RCC 7860 (cell line): Measurements from ENCODE around the gene ANKRD61.
"Not testable (repeated sequence)": the region's sequence is repeated elsewhere in the genome, so short reads cannot be mapped to it uniquely, and the experiment has no call there.

Experiments
- DNase-seq: peaks from one replicate; pipeline ENCODE4 v3.0.0-alpha.2; 2015; ENCODE audit warnings: low spot score
- FAIRE-seq: peaks from 2 replicates; lab custom pipeline; 2012; peaks lifted over from hg19 to GRCh38; lab: Jason Lieb, UNC

Gene ANKRD61

DNA sequence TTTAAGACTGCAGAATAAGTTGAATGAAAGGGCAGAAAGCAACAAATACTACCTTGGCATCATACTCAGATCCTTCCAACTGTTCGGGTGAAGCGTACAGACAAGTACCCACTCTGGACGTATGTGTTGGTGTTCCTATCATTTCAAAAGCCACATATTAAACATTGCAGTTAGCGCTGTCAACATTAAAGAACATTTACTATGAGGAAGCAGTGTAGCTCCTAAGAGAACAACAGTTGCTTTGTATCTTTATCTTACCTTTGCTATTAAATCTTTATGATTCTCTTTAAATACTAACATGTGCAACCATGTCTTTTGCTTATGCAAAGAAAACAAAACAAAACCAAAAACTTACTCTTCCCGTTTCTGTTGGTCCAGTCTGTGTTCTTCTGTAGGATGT lies 2.6 kb upstream of the ANKRD61 start:
- FAIRE-seq, result no peak
- no peak for DNase-seq

DNA sequence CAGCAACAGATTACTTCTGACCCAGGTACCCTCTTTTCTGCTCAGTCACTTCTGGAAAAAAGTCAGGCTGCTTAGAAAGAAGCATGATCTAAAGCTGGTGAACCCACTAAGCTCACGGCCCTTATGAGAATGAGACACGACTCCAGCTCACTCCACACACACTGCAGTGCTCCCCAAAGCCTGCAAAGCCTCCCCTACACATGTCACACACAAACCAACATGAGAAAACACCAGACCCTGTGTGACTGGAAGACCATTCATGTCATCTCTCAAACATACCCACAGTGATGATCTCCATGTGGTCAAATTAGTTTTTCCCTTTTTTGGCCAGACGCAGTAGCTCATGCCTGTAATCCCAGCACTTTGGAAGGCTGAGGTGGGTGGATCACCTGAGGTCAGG lies 391 bp downstream of the ANKRD61 start:
- FAIRE-seq (no peak), DNase-seq (no peak)

DNA sequence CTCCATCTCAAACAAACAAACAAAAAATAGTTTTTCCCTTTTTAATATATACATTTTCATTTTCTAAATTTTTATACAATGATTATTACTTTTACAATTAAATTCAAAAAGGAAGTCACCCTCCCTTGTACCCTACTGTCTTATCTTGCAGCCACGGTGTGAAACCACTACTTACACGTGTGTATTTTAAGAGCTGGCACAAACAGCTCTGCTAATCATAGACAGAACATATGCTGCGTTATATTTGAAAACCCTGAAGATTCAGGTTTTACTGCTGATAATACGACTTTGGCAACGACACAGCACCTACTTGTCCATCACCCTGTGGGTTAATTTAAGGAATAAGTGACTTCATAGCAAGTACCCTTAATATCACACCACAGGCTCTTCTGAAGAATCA lies 991 bp downstream of the ANKRD61 start:
- FAIRE-seq (no peak), DNase-seq (no peak)

DNA sequence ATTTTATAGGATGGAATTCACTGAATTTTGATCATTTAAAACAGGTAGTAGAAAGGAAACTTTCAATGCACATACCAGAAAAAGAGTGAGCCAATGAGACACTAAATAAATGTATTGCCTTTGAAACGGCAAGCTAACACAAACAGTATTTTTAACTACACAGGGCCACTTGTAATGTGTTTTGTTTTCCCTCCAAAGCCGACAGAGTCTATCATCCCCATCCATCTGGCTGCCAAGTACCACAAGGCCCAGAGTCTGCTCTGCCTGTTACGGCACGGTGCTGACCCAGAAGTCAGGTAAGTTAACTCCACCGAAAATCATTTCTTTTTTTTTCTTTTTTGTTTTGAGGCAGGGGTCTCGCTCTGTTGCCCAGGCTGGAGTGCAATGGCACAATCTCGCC lies 1.5 kb downstream of the ANKRD61 start:
- no peak for FAIRE-seq

DNA sequence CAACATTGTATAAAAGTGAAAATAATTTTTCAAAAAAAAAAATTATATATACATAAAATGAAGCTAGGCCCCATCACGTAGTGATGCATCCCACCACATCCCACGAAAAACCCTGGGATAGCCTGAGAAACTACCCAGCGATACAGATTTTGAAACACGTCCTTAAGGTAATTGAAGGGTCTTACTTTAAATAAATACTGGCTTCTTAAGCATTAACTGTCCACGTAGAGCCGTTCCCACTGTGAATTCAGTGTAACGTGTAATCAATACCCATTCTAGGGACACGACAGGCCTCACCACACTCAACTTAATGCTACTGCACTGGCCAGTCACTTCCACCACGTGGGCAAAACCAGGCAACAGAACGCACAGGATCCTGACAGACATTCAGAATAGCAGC lies 4.0 kb downstream of the ANKRD61 start:
- no peak for DNase-seq
- no peak for FAIRE-seq

More for the DNA sequence above, 1.5 kb downstream of the ANKRD61 start:
- no peak for DNase-seq

DNA sequence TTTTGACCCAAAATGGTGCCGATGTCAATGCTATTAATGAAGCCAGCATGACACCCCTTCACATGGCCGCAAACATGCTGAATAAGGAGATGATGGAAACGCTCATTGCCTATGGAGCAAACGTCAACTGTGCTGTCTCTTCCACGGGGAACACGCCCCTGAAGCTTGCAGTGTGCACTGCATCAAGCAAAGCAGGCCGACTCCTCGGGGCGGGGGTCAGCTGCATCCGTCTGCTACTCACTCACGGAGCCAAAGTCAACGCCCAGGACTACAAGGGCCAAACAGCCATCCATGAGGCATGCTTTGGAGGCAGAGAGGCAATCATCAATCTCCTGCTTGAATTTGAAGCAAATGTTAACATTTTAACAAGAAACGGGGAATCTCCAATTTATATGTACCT lies 4.5 kb downstream of the ANKRD61 start:
- FAIRE-seq, result no peak
- DNase-seq, result no peak

DNA sequence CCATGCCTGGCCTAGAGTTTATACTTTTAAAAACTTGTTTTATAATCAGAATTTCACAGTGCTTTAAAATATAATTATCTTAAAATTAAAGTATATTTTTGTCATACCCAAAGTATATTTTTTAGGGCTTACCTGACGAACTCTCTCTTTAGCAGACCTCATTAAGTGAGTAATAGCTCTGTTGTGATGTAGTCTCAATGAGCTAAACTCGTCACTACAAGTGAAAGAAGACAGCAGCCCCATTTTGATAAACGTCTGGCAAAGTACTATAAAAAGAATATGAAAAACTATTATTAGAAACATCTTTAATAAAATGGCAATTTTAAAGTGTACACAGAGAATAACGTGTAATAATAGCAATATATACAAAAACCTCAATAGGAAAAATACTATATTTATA lies 18.6 kb downstream of the ANKRD61 start:
- no peak for DNase-seq
- FAIRE-seq, result no peak

DNA sequence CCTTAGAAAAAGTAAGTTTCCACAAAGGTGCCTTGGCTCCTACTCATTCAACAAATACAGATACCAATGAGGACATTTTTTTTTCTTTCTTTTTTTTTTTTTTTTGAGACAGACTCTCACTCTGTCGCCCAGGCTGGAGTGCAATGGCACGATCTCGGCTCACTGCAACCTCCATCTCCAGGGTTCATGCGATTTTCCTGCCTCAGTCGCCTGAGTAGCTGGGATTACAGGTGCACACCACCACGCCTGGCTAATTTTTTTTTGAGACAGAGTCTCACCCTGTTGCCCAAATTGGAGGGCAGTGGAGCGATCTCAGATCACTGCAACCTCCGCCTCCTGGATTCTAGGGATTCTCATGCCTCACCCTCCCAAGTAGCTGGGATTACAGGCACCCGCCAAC lies 20.0 kb downstream of the ANKRD61 start:
- FAIRE-seq, DNase-seq: not testable (repeated sequence)

DNA sequence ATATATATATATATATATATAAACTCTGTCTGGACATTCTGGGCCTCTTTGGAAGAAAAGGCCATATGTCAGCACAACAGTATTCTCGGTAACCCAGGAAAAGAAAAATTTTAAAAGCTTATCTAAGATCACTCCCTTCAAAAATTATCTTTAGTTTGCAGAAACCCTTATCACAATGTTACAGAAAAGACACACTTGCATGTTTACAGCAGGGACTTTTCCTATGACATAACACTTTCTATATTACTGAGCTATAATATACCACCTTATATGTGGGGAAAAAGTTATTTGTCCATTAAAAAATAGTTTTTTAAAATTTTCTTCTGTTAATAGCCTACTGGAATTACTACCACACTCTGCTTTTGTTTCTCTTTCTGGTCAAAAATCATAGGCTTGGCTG lies 25.4 kb downstream of the ANKRD61 start:
- FAIRE-seq (no peak), DNase-seq (no peak)

DNA sequence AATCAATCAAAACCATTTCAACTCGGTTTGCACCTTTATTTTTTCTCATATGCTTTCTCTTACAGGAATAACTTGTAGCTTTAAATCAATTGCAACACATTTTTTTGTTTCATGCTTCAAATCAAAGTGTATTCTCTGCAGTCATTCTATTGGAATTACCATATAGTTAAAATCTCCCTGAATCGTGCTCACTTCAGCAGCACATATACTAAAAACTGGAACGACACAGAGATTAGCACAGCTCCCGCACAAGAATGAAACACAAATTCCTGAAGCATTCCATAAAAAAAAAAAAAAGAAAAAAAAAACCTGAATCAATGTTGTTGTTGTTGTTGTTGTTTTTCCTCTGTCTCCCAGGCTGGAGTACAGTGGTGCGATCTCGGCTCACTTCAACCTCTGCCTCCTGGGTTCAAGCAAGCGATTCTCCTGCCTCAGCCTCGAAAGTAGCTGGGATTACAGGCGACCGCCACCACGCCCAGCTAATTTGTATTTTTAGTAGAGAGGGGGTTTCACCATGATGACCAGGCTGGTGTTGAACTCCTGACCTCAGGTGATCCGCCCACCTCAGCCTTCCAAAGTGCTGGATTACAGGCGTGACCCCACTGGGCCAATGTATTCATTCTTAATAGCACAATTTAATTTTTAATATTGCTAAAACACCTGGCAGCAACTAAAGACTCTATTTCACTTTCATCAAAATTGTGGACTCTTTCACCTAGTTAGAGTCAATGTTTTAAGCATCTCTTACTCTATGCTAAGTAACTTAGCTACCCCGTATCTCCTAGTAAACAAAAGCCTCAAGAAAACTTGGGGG lies 26.3 kb downstream of the ANKRD61 start:
- no peak for FAIRE-seq
- no peak for DNase-seq

DNA sequence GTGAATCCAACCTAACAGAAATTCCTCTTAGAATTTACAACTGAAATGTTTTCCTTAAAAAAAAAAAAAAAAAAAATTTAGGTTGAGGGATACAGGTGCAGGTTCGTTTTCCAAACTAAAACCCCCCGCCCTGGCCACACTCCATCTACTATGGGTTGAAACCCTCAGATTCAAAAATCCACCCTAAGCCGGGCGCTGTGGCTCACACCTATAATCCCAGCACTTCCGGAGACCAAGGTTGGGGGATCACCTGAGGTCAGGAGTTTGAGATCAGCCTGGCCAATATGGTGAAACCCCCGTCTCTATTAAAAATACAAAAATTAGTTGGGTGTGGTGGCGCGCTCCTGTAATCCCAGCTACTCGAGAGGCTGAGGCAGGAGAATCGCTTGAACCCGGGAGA lies 28.8 kb downstream of the ANKRD61 start:
- not testable (repeated sequence) for FAIRE-seq

DNA sequence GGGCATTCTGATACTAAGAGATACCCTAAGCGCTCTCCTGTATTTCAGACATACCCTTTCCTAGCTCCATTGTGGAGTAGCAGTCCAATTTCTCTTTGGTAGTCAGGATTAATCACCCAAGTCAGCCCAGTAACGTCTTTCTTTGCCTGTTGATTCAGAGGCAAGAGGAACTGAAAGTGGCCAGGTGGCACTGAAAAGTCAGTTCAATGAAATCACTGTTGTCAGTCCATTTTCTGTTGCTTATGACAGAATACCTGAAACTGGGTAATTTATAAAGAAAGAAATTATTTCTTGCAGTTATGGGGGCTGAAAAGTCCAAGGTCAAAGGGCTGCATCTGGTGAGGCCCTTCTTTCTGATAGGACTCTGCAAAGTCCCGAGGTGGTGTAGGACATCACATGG lies 40.2 kb downstream of the ANKRD61 start:
- FAIRE-seq (no peak), DNase-seq (no peak)

More for the DNA sequence above, 28.8 kb downstream of the ANKRD61 start:
- not testable (repeated sequence) for DNase-seq

DNA sequence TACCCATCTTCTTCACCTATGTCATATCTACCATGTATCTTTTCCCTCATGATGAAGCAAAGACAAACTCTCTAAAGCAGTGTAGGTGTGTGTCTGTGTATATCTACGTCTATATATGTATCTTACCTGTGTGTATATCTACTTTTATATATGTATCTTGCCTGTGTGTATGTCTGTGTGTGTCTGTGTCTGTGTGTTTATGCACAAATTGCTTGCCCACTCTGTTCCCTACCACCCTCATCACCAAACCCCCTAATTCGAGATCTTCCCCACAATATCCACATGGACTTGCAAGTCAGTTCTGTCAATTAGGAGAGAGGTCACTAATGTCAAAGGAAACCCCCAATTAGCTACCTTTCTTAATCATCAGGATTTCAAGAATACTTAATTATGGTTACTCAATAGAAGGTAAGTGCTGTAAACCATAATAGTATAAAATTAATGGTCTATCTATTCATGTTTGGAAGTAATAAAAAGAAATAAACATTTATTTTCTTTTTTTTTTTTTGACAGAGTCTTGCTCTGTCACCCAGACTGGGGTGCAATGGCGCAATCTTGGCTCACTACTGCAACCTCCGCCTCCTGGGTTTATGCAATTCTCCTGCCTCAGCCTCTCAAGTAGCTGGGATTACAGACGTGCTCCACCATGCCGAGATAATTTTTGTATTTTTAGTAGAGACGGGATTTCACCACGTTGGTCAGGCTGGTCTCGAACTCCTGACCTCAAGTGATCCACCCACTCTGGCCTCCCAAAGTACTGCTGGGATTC lies 43.6 kb downstream of the ANKRD61 start:
- no peak for DNase-seq
- no peak for FAIRE-seq

DNA sequence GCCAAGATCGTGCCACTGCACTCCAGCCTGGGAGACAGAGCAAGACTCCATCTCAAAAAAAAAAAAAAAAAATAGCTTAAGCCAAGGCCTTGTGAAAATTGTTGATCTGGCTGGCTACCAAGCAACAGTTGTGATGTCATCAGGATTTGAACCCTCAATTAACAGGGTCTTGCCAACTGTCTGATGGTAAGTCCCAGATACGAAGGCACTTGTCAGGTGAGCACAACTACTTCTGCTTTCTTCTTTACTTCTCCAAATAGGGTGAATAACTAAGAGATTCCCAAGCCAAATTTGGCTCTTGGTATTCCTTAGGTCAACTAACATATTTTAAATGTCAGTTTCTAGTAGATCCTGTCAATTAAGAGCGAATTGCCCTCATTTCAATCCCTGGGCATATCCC lies 47.4 kb downstream of the ANKRD61 start:
- DNase-seq (no peak), FAIRE-seq (no peak)

DNA sequence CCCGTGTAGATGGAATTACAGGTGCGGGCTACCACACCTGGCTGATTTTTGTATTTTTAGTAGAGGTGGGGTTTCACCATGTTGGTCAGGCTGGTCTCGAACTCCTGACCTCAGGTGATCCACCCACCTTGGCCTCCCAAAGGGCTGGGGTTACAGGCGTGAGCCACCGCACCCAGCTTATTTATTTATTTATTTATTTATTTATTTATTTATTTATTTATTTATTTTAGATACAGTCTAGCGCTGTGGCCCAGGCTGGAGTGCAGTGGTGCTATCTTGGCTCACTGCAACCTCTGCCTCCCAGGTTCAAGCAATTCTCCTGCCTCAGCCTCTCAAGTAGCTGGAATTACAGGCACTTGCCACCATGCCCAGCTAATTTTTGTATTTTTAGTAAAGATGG lies 51.9 kb downstream of the ANKRD61 start:
- DNase-seq, FAIRE-seq: not testable (repeated sequence)
